OCI-LY1 (cell line): ENCODE results near the gene IRF8.

Experiments used
- H2AFZ ChIP-seq: fragments of 200-600 bp; sonication (generic), shearing (Covaris generic); 2 replicates; pipeline ENCODE4 v1.6.0; 2014; ENCODE audit warnings: antibody characterized with exemption, mild to moderate bottlenecking, low read length
- H3F3A ChIP-seq: fragments of 200-600 bp; sonication (generic), shearing (Covaris generic); 2 replicates; pipeline ENCODE4 v1.6.0; 2014; ENCODE audit warnings: mild to moderate bottlenecking, antibody characterized with exemption, low read length, moderate library complexity; ENCODE audit not compliant: insufficient read depth
- H3K27ac ChIP-seq: fragments of 200-600 bp; sonication (generic); 2 replicates; pipeline ENCODE4 v1.5.1; 2014; ENCODE audit warnings: low read length, mixed run types, mild to moderate bottlenecking, low read depth; ENCODE audit not compliant: poor library complexity, severe bottlenecking
- H3K27me3 ChIP-seq: fragments of 200-600 bp; sonication (generic); 2 replicates; pipeline ENCODE4 v1.6.0; 2014; ENCODE audit warnings: antibody characterized with exemption, mild to moderate bottlenecking, low read length, moderate library complexity; ENCODE audit not compliant: insufficient read depth
- H3K36me3 ChIP-seq: fragments of 200-600 bp; sonication (generic); 2 replicates; pipeline ENCODE4 v1.6.1; 2014; ENCODE audit warnings: mild to moderate bottlenecking, antibody characterized with exemption, low read length, moderate library complexity, mixed read lengths; ENCODE audit not compliant: insufficient read depth
- H3K4me1 ChIP-seq: fragments of 200-600 bp; sonication (generic); 2 replicates; pipeline ENCODE4 v1.5.1; 2014; ENCODE audit warnings: mild to moderate bottlenecking, low read length, moderate library complexity; ENCODE audit not compliant: insufficient read depth, severe bottlenecking
- H3K4me2 ChIP-seq: fragments of 200-600 bp; sonication (generic), shearing (Covaris generic); 2 replicates; pipeline ENCODE4 v1.6.1; 2014; ENCODE audit warnings: low read length
- H3K4me3 ChIP-seq: fragments of 200-600 bp; sonication (generic); 2 replicates; pipeline ENCODE4 v1.5.1; 2014; ENCODE audit warnings: low read length, low read depth, mild to moderate bottlenecking, mixed read lengths; ENCODE audit not compliant: poor library complexity, severe bottlenecking
- H3K79me2 ChIP-seq: fragments of 200-600 bp; shearing (Covaris generic); 2 replicates; pipeline ENCODE4 v1.6.1; 2016; ENCODE audit warnings: mixed run types, low read length, mixed read lengths; ENCODE audit not compliant: insufficient read depth
- H3K9ac ChIP-seq: fragments of 200-600 bp; sonication (generic), shearing (Covaris generic); 2 replicates; pipeline ENCODE4 v1.6.1; 2014; ENCODE audit warnings: mild to moderate bottlenecking, low read length, mixed read lengths
- H3K9me2 ChIP-seq: fragments of 200-600 bp; sonication (generic), shearing (Covaris generic); 2 replicates; pipeline ENCODE4 v1.6.1; 2014; ENCODE audit warnings: low read depth, mild to moderate bottlenecking, low read length, mixed read lengths
- H3K9me3 ChIP-seq: fragments of 200-600 bp; shearing (Covaris generic); 2 replicates; pipeline ENCODE4 v1.6.1; 2014; ENCODE audit warnings: low read length, mixed read lengths
- H4K20me1 ChIP-seq: fragments of 200-600 bp; sonication (generic), shearing (Covaris generic); 2 replicates; pipeline ENCODE4 v1.6.0; 2016; ENCODE audit warnings: mild to moderate bottlenecking, low read length; ENCODE audit not compliant: insufficient read depth
- EZH2 ChIP-seq: fragments of 200-600 bp; sonication (generic), shearing (Covaris generic); IDR thresholded peaks from 2 replicates; pipeline ENCODE4 v1.8.0; 2017; ENCODE audit warnings: borderline replicate concordance, mixed run types, mild to moderate bottlenecking, antibody characterized with exemption, low read length, moderate library complexity, mixed read lengths
- TF ChIP-seq, protein P1 (sequence below): fragments of 200-600 bp; sonication (generic), shearing (Covaris generic); IDR thresholded peaks from 2 replicates; pipeline ENCODE4 v1.5.1; 2017; ENCODE audit warnings: mild to moderate bottlenecking, antibody characterized with exemption, low read length, moderate library complexity, mixed read lengths

The IRF8 gene

DNA sequence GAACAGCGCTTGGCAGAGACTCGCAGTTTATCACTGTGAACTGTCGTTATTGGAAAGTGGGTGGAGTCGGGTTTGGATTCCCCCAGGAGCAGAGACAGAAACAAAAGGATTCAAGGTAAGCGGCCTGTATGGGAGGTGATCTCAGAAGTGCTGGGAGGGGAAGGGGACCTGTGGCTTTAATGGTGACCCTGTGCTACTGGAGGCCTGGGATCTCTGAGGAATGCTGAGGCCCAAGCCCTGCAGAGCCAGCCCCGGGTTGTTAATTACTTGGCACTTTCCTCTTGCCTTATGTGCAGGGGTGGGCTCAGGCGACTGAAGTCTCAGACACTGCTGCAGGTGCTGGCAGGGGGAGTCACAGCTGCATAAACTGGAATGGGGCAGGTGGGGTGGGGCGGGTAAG is 27.4 kb downstream of the IRF8 start:
- H3K9me3 ChIP-seq, result no peaks in the 10 kb centered on the region
- H3K27ac ChIP-seq, result no peak overlapping the region
- 0 out of 2 replicates have a peak, but pooled peaks cover 7% of the 10 kb centered on the region for H3F3A ChIP-seq
- H2AFZ ChIP-seq, result no peak overlapping the region
- no peaks in the 10 kb centered on the region for H3K9me2 ChIP-seq
- no peak overlapping the region for H3K9ac ChIP-seq
- no peaks in the 10 kb centered on the region for H3K79me2 ChIP-seq
- TF ChIP-seq, protein P1, sequence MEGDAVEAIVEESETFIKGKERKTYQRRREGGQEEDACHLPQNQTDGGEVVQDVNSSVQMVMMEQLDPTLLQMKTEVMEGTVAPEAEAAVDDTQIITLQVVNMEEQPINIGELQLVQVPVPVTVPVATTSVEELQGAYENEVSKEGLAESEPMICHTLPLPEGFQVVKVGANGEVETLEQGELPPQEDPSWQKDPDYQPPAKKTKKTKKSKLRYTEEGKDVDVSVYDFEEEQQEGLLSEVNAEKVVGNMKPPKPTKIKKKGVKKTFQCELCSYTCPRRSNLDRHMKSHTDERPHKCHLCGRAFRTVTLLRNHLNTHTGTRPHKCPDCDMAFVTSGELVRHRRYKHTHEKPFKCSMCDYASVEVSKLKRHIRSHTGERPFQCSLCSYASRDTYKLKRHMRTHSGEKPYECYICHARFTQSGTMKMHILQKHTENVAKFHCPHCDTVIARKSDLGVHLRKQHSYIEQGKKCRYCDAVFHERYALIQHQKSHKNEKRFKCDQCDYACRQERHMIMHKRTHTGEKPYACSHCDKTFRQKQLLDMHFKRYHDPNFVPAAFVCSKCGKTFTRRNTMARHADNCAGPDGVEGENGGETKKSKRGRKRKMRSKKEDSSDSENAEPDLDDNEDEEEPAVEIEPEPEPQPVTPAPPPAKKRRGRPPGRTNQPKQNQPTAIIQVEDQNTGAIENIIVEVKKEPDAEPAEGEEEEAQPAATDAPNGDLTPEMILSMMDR, result no peak
- TF ChIP-seq EZH2, result no peak
- peaks cover 26% of the 10 kb centered on the region for H3K4me1 ChIP-seq
- no peaks in the 10 kb centered on the region for H3K27me3 ChIP-seq
- H4K20me1 ChIP-seq, result no peaks in the 10 kb centered on the region
- H3K4me3 ChIP-seq, result no peak overlapping the region
- H3K4me2 ChIP-seq, result no peak overlapping the region
- peaks cover 10% of the 10 kb centered on the region for H3K36me3 ChIP-seq

DNA sequence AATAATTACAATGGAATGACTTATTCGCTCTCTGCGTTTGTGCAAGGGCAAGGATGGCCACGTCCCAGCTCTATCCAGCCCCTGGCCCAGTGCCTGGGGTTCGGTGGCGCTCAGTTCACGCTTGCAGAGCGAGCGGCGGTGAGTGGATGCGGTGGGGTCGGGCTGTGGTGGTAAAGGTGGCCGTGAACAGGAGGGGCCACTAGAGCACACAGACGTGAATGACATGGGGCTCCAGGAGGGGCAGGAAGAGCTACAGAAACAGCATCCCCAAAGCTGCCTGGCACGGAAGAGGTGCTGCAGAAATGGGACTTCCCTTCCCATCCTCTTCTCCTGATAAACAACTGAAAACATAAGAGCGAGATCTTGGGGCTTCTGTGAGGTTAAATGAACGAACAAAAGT is 28.4 kb downstream of the IRF8 start:
- Histone ChIP-seq H3K79me2 (no peaks in the 10 kb centered on the region), H4K20me1 (no peaks in the 10 kb centered on the region), H3K36me3 (peaks cover under 1% of the 10 kb centered on the region; the same call in 1 of the 2 replicates), H2AFZ (no peak overlapping the region), H3K4me3 (no peak overlapping the region), H3K9me3 (no peaks in the 10 kb centered on the region), H3K27me3 (no peaks in the 10 kb centered on the region), H3F3A (0 out of 2 replicates have a peak, but pooled peaks cover 1% of the 10 kb centered on the region), H3K4me2 (no peak overlapping the region), H3K9me2 (no peaks in the 10 kb centered on the region), H3K4me1 (peaks cover 26% of the 10 kb centered on the region), H3K27ac (no peak overlapping the region), H3K9ac (no peak overlapping the region)
- no peak for TF ChIP-seq EZH2
- TF ChIP-seq, protein P1, result no peak

DNA sequence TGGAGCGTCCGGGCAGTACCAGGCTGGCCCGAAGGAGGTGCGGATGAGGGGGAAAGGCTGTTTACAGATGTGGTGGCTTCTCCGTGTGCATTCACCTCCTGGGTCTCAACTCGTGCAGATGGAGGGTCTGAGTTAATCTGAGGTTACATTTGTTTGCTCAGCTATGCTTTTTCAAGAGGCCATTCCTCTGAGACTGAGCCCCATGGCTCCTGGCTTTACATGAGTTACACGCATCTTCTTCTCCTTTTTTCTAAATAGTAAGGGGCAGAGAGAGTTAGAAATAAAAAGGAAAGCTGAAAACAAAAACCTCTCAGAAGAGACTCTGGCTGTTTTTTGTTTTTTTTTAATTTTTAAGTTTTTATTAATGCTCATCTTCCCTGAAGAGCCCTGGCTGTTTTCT is 29.0 kb downstream of the IRF8 start:
- Histone ChIP-seq H3K4me1 (peaks cover 26% of the 10 kb centered on the region), H3K9me2 (no peaks in the 10 kb centered on the region), H3K27me3 (no peaks in the 10 kb centered on the region), H3K9me3 (no peaks in the 10 kb centered on the region), H4K20me1 (no peaks in the 10 kb centered on the region), H3K27ac (no peak overlapping the region), H3F3A (no peaks in the 10 kb centered on the region), H3K4me3 (no peak overlapping the region), H3K9ac (no peak overlapping the region), H3K36me3 (no peaks in the 10 kb centered on the region), H3K4me2 (no peak overlapping the region), H3K79me2 (no peaks in the 10 kb centered on the region), H2AFZ (no peak overlapping the region)
- TF ChIP-seq, protein P1, result no peak
- TF ChIP-seq EZH2, result no peak
